ENCODE data around the gene OCIAD2. TPM values are rescaled to one million over a fixed set of nuclear protein-coding genes. Genes with fewer than 3 reads are reported as not detected.
"Not testable (repeated sequence)": the region's sequence is repeated elsewhere in the genome, so short reads cannot be mapped to it uniquely, and the experiment has no call there.

OCIAD2 gene
- total RNA-seq, 1 donor from 2014 or later: 30.6 TPM

GRCh38 chr4:48891028-48891619 is 15.4 kb downstream of the OCIAD2 start:
- Histone ChIP-seq H3K27ac (no peak overlapping the region), H3K27me3 (no peaks in the 10 kb centered on the region), H3K9me3 (no peaks in the 10 kb centered on the region), H3K4me1 (no peaks in the 10 kb centered on the region), H3K36me3 (peaks cover 8% of the 10 kb centered on the region), H3K4me3 (no peak overlapping the region)
- ATAC-seq: no peak
- intact Hi-C loops (cut with DNase I): no loop called here
- no peak for DNase-seq
- no peak for TF ChIP-seq CTCF (IDR thresholded peaks at IDR 0.05)

- H3K9me3 ChIP-seq; H3K27me3 ChIP-seq; H3K4me1 ChIP-seq; H3K36me3 ChIP-seq; H3K4me3 ChIP-seq; DNase-seq; intact Hi-C loops (cut with DNase I); ATAC-seq; H3K27ac ChIP-seq: not testable (repeated sequence)
Observed at GRCh38 chr4:48889750-48890149, 16.8 kb downstream of the OCIAD2 start.

DNA sequence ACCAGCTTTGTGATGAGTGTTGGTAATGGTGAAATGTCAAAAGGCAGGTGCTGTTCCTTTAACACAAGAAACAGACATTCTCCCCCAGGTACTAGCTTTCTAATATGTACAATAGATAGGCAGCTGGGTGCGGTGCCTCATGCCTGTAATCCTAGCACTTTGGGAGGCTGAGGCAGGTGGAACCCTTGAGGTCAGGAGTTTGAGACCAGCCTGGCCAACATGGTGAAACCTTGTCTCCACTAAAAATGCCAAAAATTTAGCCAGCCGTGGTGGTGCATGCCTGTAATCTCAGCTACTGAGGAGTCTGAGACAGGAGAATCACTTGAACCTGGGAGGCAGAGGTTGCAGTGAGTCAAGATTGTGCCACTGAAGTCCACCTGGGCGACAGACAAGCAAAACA is 24.9 kb downstream of the OCIAD2 start:
- intact Hi-C loops (cut with DNase I); H3K27ac ChIP-seq; H3K27me3 ChIP-seq; H3K4me1 ChIP-seq; H3K36me3 ChIP-seq; ATAC-seq; H3K9me3 ChIP-seq; H3K4me3 ChIP-seq; DNase-seq: not testable (repeated sequence)

- Histone ChIP-seq H3K4me3 (no peak overlapping the region), H3K4me1 (no peaks in the 10 kb centered on the region), H3K27ac (no peak overlapping the region), H3K36me3 (no peaks in the 10 kb centered on the region), H3K9me3 (no peaks in the 10 kb centered on the region), H3K27me3 (no peaks in the 10 kb centered on the region)
- intact Hi-C loops (cut with DNase I): no loop called here
- DNase-seq (no peak), ATAC-seq (no peak)
- no peak for TF ChIP-seq CTCF (IDR thresholded peaks at IDR 0.05)
Observed at GRCh38 chr4:48879561-48880442, 26.8 kb downstream of the OCIAD2 start.

GRCh38 chr4:48877827-48878535 is 28.6 kb downstream of the OCIAD2 start:
- ATAC-seq (no peak), DNase-seq (no peak)
- Histone ChIP-seq H3K27me3 (no peaks in the 10 kb centered on the region), H3K4me3 (no peak overlapping the region), H3K36me3 (no peaks in the 10 kb centered on the region), H3K4me1 (no peaks in the 10 kb centered on the region), H3K27ac (no peak overlapping the region), H3K9me3 (no peaks in the 10 kb centered on the region)
- no peak for TF ChIP-seq CTCF (IDR thresholded peaks at IDR 0.05)
- intact Hi-C loops (cut with DNase I): no loop called here

GRCh38 chr4:48864696-48865095 is 41.9 kb downstream of the OCIAD2 start:
- H3K4me3 ChIP-seq; H3K9me3 ChIP-seq; intact Hi-C loops (cut with DNase I); DNase-seq; H3K27ac ChIP-seq; H3K4me1 ChIP-seq; H3K27me3 ChIP-seq; ATAC-seq: not testable (repeated sequence)
- H3K36me3 ChIP-seq: peaks cover 21% of the 10 kb centered on the region

DNA sequence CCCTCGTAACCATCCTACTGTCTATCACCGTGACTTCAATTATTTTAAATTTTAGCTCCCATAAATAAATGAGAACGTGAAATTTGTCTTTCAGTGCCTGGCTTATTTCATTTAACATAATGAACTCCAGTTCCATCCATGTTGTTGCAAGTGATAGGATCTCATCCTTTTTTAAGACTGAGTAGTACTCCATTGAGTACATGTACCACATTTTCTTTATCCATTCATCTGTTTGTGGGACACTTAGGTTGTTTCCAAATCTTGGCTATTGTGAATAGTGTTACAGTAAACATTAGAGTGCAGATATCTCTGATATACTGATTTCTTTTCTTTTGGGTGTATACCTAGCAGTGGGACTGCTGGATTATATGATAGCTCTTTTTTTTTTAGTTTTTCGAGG is 42.8 kb downstream of the OCIAD2 start:
- TF ChIP-seq CTCF (IDR thresholded peaks at IDR 0.05): no peak
- no peak overlapping the region for H3K27ac ChIP-seq
- no peak overlapping the region for H3K4me3 ChIP-seq
- DNase-seq (no peak), ATAC-seq (no peak)
- peaks cover 4% of the 10 kb centered on the region for H3K9me3 ChIP-seq
- peaks cover 31% of the 10 kb centered on the region for H3K36me3 ChIP-seq
- no peaks in the 10 kb centered on the region for H3K27me3 ChIP-seq
- H3K4me1 ChIP-seq: no peaks in the 10 kb centered on the region
- intact Hi-C loops (cut with DNase I): no loop called here
